GM12873 (cell line): ENCODE data around the gene KLF18.

Experiments used
- CTCF ChIP-seq: IDR thresholded peaks from 2 replicates; pipeline ENCODE4 v1.5.1; 2012; ENCODE audit warnings: low read depth, mild to moderate bottlenecking, moderate library complexity, low read length, control low read depth; ENCODE audit not compliant: insufficient read depth; ENCODE audit errors: missing control alignments

Gene KLF18

GRCh38 chr1:44152692-44153091 lies 11.3 kb upstream of the KLF18 start:
- no peak for TF ChIP-seq CTCF

GRCh38 chr1:44151808-44152207 lies 10.4 kb upstream of the KLF18 start:
- TF ChIP-seq CTCF: no peak

- TF ChIP-seq CTCF: no peak
These were observed 9.9 kb upstream of the KLF18 start for GRCh38 chr1:44151332-44151731.

GRCh38 chr1:44147582-44147981 lies 6.2 kb upstream of the KLF18 start:
- no peak for TF ChIP-seq CTCF

GRCh38 chr1:44146536-44147361 lies 5.3 kb upstream of the KLF18 start:
- no peak for TF ChIP-seq CTCF

- no peak for TF ChIP-seq CTCF
These were observed 3.7 kb upstream of the KLF18 start for GRCh38 chr1:44144962-44145756.

GRCh38 chr1:44138239-44138638 lies 3.2 kb downstream of the KLF18 start:
- TF ChIP-seq CTCF: no peak
